PFSK-1 (cell line): ENCODE results near the gene OSBPL10.

ENCODE experiments used
- POLR2AphosphoS5 ChIP-seq: IDR thresholded peaks from 2 replicates; pipeline ENCODE4 v1.6.1; 2012; ENCODE audit warnings: low read depth, mild to moderate bottlenecking, control low read depth, low read length, moderate library complexity
- TAF1 ChIP-seq: IDR thresholded peaks from 2 replicates; pipeline ENCODE4 v1.6.1; 2012; ENCODE audit warnings: low read length, control low read depth, borderline replicate concordance; ENCODE audit not compliant: insufficient read depth
- TF ChIP-seq, protein P1 (sequence below), 2 experiments: IDR thresholded peaks; 2 replicates each; pipeline versions ENCODE4 v1.6.1 to v1.8.0; 2011 to 2012; ENCODE audit warnings: low read depth in 2 of 2, low read length in 2 of 2, control low read depth in 1 of 2, inconsistent platforms in 1 of 2, mild to moderate bottlenecking in 1 of 2, moderate library complexity in 1 of 2; ENCODE audit not compliant: insufficient read depth in 1 of 2

- TF ChIP-seq, protein P1, sequence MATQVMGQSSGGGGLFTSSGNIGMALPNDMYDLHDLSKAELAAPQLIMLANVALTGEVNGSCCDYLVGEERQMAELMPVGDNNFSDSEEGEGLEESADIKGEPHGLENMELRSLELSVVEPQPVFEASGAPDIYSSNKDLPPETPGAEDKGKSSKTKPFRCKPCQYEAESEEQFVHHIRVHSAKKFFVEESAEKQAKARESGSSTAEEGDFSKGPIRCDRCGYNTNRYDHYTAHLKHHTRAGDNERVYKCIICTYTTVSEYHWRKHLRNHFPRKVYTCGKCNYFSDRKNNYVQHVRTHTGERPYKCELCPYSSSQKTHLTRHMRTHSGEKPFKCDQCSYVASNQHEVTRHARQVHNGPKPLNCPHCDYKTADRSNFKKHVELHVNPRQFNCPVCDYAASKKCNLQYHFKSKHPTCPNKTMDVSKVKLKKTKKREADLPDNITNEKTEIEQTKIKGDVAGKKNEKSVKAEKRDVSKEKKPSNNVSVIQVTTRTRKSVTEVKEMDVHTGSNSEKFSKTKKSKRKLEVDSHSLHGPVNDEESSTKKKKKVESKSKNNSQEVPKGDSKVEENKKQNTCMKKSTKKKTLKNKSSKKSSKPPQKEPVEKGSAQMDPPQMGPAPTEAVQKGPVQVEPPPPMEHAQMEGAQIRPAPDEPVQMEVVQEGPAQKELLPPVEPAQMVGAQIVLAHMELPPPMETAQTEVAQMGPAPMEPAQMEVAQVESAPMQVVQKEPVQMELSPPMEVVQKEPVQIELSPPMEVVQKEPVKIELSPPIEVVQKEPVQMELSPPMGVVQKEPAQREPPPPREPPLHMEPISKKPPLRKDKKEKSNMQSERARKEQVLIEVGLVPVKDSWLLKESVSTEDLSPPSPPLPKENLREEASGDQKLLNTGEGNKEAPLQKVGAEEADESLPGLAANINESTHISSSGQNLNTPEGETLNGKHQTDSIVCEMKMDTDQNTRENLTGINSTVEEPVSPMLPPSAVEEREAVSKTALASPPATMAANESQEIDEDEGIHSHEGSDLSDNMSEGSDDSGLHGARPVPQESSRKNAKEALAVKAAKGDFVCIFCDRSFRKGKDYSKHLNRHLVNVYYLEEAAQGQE (IDR thresholded peaks at IDR 0.05; ENCODE audit: insufficient read depth in 1 of 2, low read depth in 2 of 2, low read length in 2 of 2) = no peak
- TF ChIP-seq POLR2AphosphoS5 (no peak), TAF1 (no peak)
Measured at GRCh38 chr3:31911124-31911523, 69.9 kb downstream of the OSBPL10 start.
